ENCODE data around the gene ZNF710.
A peak's percentile ranks its signal among the peaks of the same experiment; 100 is the strongest.

ZNF710 gene

GRCh38 chr15:90044191-90044590 is 43.1 kb downstream of the ZNF710 start:
- TF ChIP-seq EZH2phosphoT487 (IDR thresholded peaks at IDR 0.05; ENCODE audit: borderline replicate concordance, low read length) (no peak), CTCF (IDR thresholded peaks at IDR 0.05; ENCODE audit: low read depth, low read length, poor library complexity, severe bottlenecking) (no peak)
- Histone ChIP-seq H3F3A (ENCODE audit: control insufficient read depth, insufficient read depth) (no peaks in the 10 kb centered on the region; the same call in 1 of the 2 replicates), H4K20me1 (ENCODE audit: control insufficient read depth, insufficient read depth, low read depth, low read length) (no peaks in the 10 kb centered on the region), H3K36me3 (ENCODE audit: control insufficient read depth, low read length) (no peaks in the 10 kb centered on the region), H3K9me2 (replicated peaks; ENCODE audit: control insufficient read depth, low read length) (no peaks in the 10 kb centered on the region), H3K9me3 (ENCODE audit: control insufficient read depth, insufficient read depth, low read length) (no peaks in the 10 kb centered on the region), H3K27ac (ENCODE audit: low read depth, low read length) (no peak overlapping the region), H3K4me3 (ENCODE audit: low read length) (no peak overlapping the region), H3K4me1 (ENCODE audit: control insufficient read depth, low read length) (peaks cover 25% of the 10 kb centered on the region), H3K27me3 (ENCODE audit: control insufficient read depth, low read length) (no peaks in the 10 kb centered on the region), H3K4me2 (ENCODE audit: low read length) (no peak overlapping the region), H3K79me2 (ENCODE audit: control insufficient read depth, low read length) (peaks cover 44% of the 10 kb centered on the region)

GRCh38 chr15:90044916-90045371 is 43.8 kb downstream of the ZNF710 start:
- no peak for TF ChIP-seq EZH2phosphoT487 (IDR thresholded peaks at IDR 0.05; ENCODE audit: borderline replicate concordance, low read length)
- no peak for TF ChIP-seq CTCF (IDR thresholded peaks at IDR 0.05; ENCODE audit: low read depth, low read length, poor library complexity, severe bottlenecking)
- no peaks in the 10 kb centered on the region for H3K9me2 ChIP-seq (replicated peaks; ENCODE audit: control insufficient read depth, low read length)
- no peaks in the 10 kb centered on the region for H3K9me3 ChIP-seq (ENCODE audit: control insufficient read depth, insufficient read depth, low read length)
- H3K4me3 ChIP-seq (ENCODE audit: low read length) = no peak overlapping the region
- no peaks in the 10 kb centered on the region for H4K20me1 ChIP-seq (ENCODE audit: control insufficient read depth, insufficient read depth, low read depth, low read length)
- H3K79me2 ChIP-seq (ENCODE audit: control insufficient read depth, low read length) = peaks cover 40% of the 10 kb centered on the region
- H3K4me1 ChIP-seq (ENCODE audit: control insufficient read depth, low read length) = peaks cover 24% of the 10 kb centered on the region
- H3K36me3 ChIP-seq (ENCODE audit: control insufficient read depth, low read length) = no peaks in the 10 kb centered on the region
- H3K27me3 ChIP-seq (ENCODE audit: control insufficient read depth, low read length) = no peaks in the 10 kb centered on the region
- no peaks in the 10 kb centered on the region; the same call in 1 of the 2 replicates for H3F3A ChIP-seq (ENCODE audit: control insufficient read depth, insufficient read depth)
- H3K27ac ChIP-seq (ENCODE audit: low read depth, low read length) = no peak overlapping the region
- no peak overlapping the region for H3K4me2 ChIP-seq (ENCODE audit: low read length)

GRCh38 chr15:90046289-90046688 is 45.2 kb downstream of the ZNF710 start:
- Histone ChIP-seq H3K4me1 (ENCODE audit: control insufficient read depth, low read length) (peaks cover 15% of the 10 kb centered on the region), H3F3A (ENCODE audit: control insufficient read depth, insufficient read depth) (no peaks in the 10 kb centered on the region), H3K36me3 (ENCODE audit: control insufficient read depth, low read length) (no peaks in the 10 kb centered on the region), H3K9me3 (ENCODE audit: control insufficient read depth, insufficient read depth, low read length) (no peaks in the 10 kb centered on the region), H4K20me1 (ENCODE audit: control insufficient read depth, insufficient read depth, low read depth, low read length) (no peaks in the 10 kb centered on the region), H3K4me3 (ENCODE audit: low read length) (no peak overlapping the region), H3K9me2 (replicated peaks; ENCODE audit: control insufficient read depth, low read length) (no peaks in the 10 kb centered on the region), H3K79me2 (ENCODE audit: control insufficient read depth, low read length) (peaks cover 32% of the 10 kb centered on the region), H3K4me2 (ENCODE audit: low read length) (peak overlapping the region; percentile 24; the same call in 1 of the 2 replicates), H3K27ac (ENCODE audit: low read depth, low read length) (no peak overlapping the region), H3K27me3 (ENCODE audit: control insufficient read depth, low read length) (no peaks in the 10 kb centered on the region)
- no peak for TF ChIP-seq EZH2phosphoT487 (IDR thresholded peaks at IDR 0.05; ENCODE audit: borderline replicate concordance, low read length)
- no peak for TF ChIP-seq CTCF (IDR thresholded peaks at IDR 0.05; ENCODE audit: low read depth, low read length, poor library complexity, severe bottlenecking)
